GM18868 (cell line): ENCODE measurements around the gene NLRP5.

Experiments
- ATAC-seq: cut with Tn5 transposase; IDR thresholded peaks from one replicate; pipeline ENCODE4 v1.9.1; 2021; ENCODE audit warnings: mild to moderate bottlenecking, moderate library complexity; ENCODE audit not compliant: unreplicated experiment

Gene NLRP5

GRCh38 chr19:56071151-56071550 is 84.6 kb downstream of the NLRP5 start:
- ATAC-seq, result no peak

DNA sequence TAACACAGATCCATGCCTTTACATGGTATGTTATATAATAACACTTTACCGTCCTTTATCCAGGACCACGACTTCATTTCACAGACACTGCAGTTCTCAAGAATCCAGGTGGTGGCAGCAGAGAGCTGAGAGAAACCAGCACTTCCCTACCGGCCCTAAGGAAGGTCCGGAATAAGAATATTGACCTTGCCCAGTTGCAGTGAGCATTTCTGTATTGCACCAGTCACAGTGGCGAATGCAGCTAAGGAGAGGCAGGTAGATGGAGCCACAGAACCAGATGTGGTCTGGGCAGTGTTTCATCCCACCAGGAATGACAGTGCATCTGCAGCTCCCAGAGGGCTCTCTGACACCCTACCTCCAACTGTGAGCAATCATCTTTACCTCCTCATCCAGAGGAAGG is 89.9 kb downstream of the NLRP5 start:
- no peak for ATAC-seq

DNA sequence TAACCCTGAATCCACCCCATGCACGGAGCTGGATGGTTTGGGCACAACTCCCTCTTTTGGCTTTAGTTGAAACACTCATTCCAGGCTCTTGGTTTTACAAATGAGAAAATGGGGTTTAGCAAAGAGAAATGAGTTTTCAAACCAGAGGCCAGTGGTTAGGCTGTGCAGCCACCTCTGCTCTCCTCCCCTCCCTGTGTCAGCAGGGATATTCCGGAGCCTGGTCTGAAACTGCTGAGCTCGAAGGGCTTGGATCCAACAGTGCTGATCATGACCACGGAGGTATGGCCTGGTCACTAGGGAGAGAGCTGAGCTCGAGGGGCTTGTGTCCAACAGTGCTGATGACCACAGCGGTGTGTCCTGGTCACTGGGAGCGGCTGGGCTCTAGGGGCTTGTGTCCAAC is 93.0 kb downstream of the NLRP5 start:
- no peak for ATAC-seq

DNA sequence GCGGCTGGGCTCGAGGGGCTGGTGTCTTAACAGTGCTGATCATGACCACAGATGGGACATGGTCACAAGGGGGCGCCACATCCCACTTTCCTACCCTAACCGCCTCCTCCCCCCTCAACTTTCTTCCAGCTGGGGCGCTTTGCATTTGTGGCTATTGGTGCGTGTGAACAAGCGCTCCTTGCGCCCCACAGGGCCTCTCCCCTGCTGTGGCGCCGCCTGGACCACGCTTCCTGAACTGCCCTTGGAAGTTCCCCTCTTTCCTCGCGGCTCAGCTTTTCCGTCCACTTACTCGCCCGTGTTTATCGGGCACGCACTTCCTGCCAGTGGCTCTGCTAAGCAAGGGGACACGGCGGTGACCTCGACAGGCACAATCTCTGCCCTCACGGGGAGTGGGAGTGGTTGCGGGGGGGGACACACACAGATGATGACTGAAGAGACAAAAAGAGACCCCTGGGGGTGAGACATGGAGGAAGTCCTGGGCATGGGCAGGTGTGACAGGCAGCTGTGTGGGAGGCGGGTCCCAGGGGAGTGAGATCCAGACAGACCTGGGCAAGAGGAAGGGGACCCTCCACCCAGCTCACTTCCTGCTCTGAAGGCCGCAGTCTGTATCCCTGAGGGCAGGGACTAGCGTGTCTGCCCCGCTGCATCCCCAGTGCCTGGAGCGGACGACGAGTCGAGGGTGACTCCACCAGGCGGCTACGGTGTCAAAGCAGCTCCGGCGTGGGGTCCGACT is 94.3 kb downstream of the NLRP5 start:
- peak; percentile 55 for ATAC-seq

GRCh38 chr19:56083668-56084067 is 97.1 kb downstream of the NLRP5 start:
- ATAC-seq, result no peak

- no peak for ATAC-seq
These were observed 98.4 kb downstream of the NLRP5 start for GRCh38 chr19:56084835-56085536.

- no peak for ATAC-seq
These were observed 99.1 kb downstream of the NLRP5 start for GRCh38 chr19:56085571-56086275.

DNA sequence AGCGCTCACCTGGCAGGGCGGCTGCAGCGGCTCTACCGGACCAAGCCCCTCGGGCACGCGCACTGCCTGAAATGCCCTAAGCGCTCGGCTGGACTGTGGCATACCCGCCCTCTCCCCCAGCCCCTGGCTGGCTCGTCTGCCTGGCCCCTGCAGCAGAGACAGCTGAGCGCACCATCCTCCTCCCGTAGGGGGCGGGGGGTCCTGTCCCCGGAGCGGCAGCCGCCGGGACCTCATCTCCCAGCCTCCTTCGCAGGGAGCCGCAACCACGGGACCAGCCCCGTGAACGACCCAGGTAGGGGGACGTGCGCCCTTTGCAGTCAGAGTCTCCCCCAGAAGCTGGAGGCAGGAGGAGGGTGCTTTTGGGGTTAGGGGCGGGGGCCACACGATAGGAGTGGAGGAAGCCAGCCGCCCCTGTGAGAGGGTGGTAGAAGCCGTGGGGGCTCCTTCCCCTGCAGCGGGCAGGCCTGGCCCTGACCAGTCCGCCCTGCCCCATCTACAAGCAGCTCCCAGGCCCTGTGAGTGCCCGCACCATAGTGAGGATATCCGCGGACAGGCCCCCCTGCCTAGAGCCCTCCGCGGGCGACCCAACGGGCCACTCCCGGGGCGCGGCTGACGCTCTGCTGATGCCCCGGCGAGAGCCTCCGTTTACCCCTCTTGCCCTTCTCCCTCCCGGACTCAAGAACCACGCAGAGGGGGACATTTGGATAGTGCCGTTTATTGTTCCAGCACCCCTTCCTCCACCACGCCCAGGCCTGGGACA is 100.3 kb downstream of the NLRP5 start:
- ATAC-seq, result no peak

- no peak for ATAC-seq
These were observed 101.3 kb downstream of the NLRP5 start for GRCh38 chr19:56087647-56088496.

DNA sequence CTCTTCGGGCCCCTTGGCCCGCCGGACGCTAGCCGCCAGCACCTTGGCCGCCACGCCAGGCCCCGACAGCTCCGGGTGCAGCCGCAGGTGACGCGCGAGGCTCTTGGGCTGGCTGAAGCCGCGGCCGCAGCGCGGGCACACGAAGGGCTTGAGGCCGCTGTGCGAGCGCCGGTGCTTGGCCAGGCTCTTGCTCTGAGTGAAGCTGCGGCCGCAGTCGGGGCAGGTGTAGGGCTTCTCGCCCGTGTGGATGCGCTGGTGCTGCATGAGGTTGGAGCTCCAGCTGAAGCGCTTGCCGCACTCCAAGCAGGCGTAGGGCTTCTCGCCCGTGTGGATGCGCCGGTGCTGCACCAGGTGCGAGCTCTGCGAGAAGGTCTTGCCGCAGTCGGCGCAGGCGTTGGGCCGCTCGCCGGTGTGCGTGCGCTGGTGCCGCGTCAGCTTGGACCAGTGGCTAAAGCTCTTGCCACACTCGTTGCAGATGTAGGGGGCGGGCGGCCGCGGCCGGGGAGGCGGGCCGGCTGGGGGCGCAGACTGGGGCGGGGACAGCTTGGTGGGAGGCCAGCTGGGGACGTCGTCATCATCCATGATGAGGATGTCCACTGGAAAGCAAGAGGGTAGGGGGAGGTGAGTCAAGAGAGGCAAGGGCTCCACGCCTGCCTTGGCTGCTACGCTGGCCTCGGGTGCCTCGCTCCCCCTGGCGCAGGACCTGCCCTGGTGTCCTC is 102.1 kb downstream of the NLRP5 start:
- no peak for ATAC-seq

DNA sequence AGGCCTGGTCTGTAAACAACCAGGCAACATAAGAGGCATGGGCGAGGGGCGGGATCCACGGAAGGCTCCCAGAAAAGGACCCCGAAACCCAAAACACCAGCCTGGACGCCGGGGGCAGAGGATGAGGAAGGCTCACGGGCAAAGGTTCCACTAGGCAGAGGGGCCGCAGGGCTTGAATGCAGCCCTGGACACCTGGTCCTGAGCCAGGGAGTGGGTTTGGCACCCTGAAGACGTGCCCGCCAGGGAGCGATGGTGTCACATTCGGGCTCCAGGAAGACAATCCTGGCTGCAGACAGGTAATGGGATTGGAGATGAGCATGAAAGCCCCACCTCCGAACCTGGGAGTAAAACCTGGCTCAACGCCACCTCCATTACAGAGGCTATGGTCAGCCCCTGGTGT is 102.8 kb downstream of the NLRP5 start:
- ATAC-seq, result no peak

- ATAC-seq, result no peak
These were observed 104.5 kb downstream of the NLRP5 start for GRCh38 chr19:56091066-56091490.

DNA sequence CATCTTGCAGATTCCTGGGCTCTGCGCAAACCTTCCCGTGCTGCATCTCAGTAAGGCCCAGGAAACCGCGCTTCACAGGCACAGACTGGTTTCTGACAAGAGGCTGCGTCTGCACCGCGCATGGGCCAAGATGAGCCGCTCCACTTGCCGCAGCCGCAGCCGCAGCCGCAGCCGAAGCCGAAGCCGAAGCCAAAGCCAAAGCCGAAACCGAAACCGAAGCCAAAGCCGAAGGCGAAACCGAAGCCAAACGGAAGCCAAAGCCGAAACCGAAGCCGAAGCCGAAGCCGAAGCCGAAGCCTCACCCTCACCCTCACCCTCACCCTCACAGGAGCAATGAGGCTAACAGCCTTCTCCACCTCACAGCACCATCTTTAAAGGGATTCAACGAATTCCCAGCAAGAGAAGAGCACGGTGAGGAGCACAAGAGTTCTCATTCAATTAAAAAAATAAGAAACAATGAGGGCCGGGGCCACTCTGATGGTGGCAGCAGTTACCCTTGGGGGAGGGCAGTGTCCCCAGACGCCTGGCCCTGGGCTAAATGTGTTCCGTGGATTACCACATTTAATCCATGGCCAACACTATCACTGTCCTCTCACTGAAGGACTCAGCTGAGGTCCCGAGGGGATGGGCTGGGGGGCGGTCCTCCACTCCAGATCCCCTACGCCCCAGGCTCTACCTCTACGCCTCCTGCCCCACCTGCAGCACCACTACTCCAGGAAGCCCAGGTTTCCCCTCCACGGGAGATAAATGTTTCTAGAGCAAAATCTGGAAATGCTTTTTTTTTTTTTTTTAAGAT is 105.4 kb downstream of the NLRP5 start:
- ATAC-seq, result no peak

- no peak for ATAC-seq
These were observed 106.4 kb downstream of the NLRP5 start for GRCh38 chr19:56092685-56093631.

- ATAC-seq, result no peak
These were observed 107.9 kb downstream of the NLRP5 start for GRCh38 chr19:56094449-56094848.

DNA sequence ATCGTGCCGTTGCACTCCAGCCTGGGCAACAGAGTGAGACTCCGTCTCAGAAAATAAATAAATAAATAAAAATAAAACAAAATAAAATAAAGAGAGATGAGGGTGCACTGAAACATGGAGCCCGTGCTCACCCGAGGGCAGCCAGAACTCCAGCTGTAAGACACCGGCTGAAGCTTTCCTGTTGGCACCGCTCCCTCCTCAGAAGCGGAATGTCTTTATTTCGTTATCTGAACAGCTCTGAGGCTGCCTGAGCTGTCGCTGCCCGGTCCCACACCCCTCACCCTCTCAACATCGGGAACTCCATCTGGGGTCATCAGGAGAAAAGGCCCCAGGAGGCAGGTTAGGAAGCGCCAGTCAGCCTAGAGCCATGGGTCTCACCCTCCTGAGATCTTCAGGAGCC is 110.1 kb downstream of the NLRP5 start:
- ATAC-seq, result no peak

- ATAC-seq, result no peak
These were observed 110.7 kb downstream of the NLRP5 start for GRCh38 chr19:56097306-56097705.

- no peak for ATAC-seq
These were observed 111.2 kb downstream of the NLRP5 start for GRCh38 chr19:56097776-56098175.
